Hepatocyte (in vitro differentiated cells): ENCODE results near the gene PTGDS. TPM values are rescaled to one million over a fixed set of nuclear protein-coding genes. Genes with fewer than 3 reads are reported as not detected.

Source experiments
- DNase-seq: peaks from one replicate; pipeline ENCODE4 v3.0.0-alpha.2; 2016; ENCODE audit warnings: low spot score
- H2AFZ ChIP-seq: fragments of 200-600 bp; sonication (generic); 2 replicates; pipeline ENCODE4 v1.6.0; 2016; ENCODE audit warnings: antibody characterized with exemption, mild to moderate bottlenecking
- H3K27ac ChIP-seq: fragments of 200-600 bp; sonication (generic); 2 replicates; pipeline ENCODE4 v1.5.1; 2016; ENCODE audit warnings: mild to moderate bottlenecking
- H3K27me3 ChIP-seq: fragments of 200-600 bp; sonication (generic); 2 replicates; pipeline ENCODE4 v1.6.1; 2016
- H3K36me3 ChIP-seq: fragments of 200-600 bp; sonication (generic); replicated peaks from 2 replicates; pipeline ENCODE4 v1.5.1; 2016; ENCODE audit warnings: low read depth; ENCODE audit not compliant: insufficient read depth
- H3K4me1 ChIP-seq: fragments of 200-600 bp; sonication (generic); 2 replicates; pipeline ENCODE4 v1.5.1; 2016; ENCODE audit warnings: mild to moderate bottlenecking, moderate library complexity; ENCODE audit not compliant: insufficient read depth
- H3K4me2 ChIP-seq: fragments of 200-600 bp; sonication (generic); 2 replicates; pipeline ENCODE4 v1.6.0; 2016
- H3K4me3 ChIP-seq: fragments of 200-600 bp; sonication (generic); 2 replicates; pipeline ENCODE4 v1.5.1; 2016; ENCODE audit warnings: mild to moderate bottlenecking
- H3K79me2 ChIP-seq: fragments of 200-600 bp; sonication (generic); 2 replicates; pipeline ENCODE4 v1.6.0; 2017; ENCODE audit warnings: mild to moderate bottlenecking
- H3K9me2 ChIP-seq: fragments of 200-600 bp; sonication (generic); replicated peaks from 2 replicates; pipeline ENCODE4 v1.6.0; 2017; ENCODE audit warnings: mild to moderate bottlenecking; ENCODE audit not compliant: insufficient read depth
- H3K9me3 ChIP-seq: fragments of 200-600 bp; sonication (generic); 2 replicates; pipeline ENCODE4 v1.5.1; 2016; ENCODE audit warnings: low read depth, mild to moderate bottlenecking
- H4K20me1 ChIP-seq: fragments of 200-600 bp; sonication (generic); 2 replicates; pipeline ENCODE4 v1.6.0; 2016; ENCODE audit warnings: mild to moderate bottlenecking; ENCODE audit not compliant: insufficient read depth, poor library complexity, severe bottlenecking
- EZH2 ChIP-seq: fragments of 200-600 bp; sonication (generic); IDR thresholded peaks from 2 replicates; pipeline ENCODE4 v1.6.1; 2016; ENCODE audit warnings: antibody characterized with exemption, mild to moderate bottlenecking, borderline replicate concordance
- EZH2phosphoT487 ChIP-seq: fragments of 200-600 bp; sonication (generic); IDR thresholded peaks from one replicate; pipeline ENCODE4 v1.6.1; 2018; ENCODE audit warnings: antibody characterized with exemption, mild to moderate bottlenecking, low read depth, moderate library complexity; ENCODE audit not compliant: unreplicated experiment, severe bottlenecking
- WGBS: methylation state at CpG from one replicate; pipeline ENCODE4 v1.1.6; 2016; ENCODE audit warnings: low lambda C conversion rate; ENCODE audit errors: missing lambda C conversion rate; 5-methylcytosine and 5-hydroxymethylcytosine counted together
- polyA plus RNA-seq: library from polyadenylated mRNA; unstranded; fragments of >200 nt; fragmentation: Nextera tagmentation; extraction: Ambion mirVana; gene quantifications from 2 replicates; pipeline ENCODE4 v1.2.1, GENCODE V29; 2016
- total RNA-seq: library from RNA; depleted of rRNA; stranded (reverse); fragments of >200 nt; gene quantifications from 2 replicates; pipeline ENCODE4 v1.2.3, GENCODE V29; 2014
- TF ChIP-seq, protein P1 (sequence below): fragments of 200-600 bp; sonication (generic); IDR thresholded peaks from 2 replicates; pipeline ENCODE4 v1.5.1; 2016; ENCODE audit warnings: antibody characterized with exemption, mild to moderate bottlenecking; ENCODE audit not compliant: poor library complexity

PTGDS gene
- total and polyA plus RNA-seq, 2 experiments from 2014 or later, result 56.0 to 290 TPM

- TF ChIP-seq EZH2 (no peak), EZH2phosphoT487 (no peak)
- TF ChIP-seq, protein P1, sequence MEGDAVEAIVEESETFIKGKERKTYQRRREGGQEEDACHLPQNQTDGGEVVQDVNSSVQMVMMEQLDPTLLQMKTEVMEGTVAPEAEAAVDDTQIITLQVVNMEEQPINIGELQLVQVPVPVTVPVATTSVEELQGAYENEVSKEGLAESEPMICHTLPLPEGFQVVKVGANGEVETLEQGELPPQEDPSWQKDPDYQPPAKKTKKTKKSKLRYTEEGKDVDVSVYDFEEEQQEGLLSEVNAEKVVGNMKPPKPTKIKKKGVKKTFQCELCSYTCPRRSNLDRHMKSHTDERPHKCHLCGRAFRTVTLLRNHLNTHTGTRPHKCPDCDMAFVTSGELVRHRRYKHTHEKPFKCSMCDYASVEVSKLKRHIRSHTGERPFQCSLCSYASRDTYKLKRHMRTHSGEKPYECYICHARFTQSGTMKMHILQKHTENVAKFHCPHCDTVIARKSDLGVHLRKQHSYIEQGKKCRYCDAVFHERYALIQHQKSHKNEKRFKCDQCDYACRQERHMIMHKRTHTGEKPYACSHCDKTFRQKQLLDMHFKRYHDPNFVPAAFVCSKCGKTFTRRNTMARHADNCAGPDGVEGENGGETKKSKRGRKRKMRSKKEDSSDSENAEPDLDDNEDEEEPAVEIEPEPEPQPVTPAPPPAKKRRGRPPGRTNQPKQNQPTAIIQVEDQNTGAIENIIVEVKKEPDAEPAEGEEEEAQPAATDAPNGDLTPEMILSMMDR, result no peak
Measured at GRCh38 chr9:136979769-136980587, 2.7 kb downstream of the PTGDS start.

GRCh38 chr9:136980669-136981478 lies 3.6 kb downstream of the PTGDS start:
- no peak overlapping the region for H3K4me3 ChIP-seq
- no peak overlapping the region for H2AFZ ChIP-seq
- no peak overlapping the region for H3K27ac ChIP-seq
- DNase-seq, result no peak
- TF ChIP-seq, protein P1, result no peak
- TF ChIP-seq EZH2 (no peak), EZH2phosphoT487 (no peak)
- no peak overlapping the region for H3K4me2 ChIP-seq
- no peaks in the 10 kb centered on the region for H3K9me2 ChIP-seq
- WGBS, result 92% methylated on average over 16 of the region's 16 CpGs
- H3K4me1 ChIP-seq, result peaks cover 3% of the 10 kb centered on the region
- no peaks in the 10 kb centered on the region for H3K9me3 ChIP-seq
- no peaks in the 10 kb centered on the region for H3K79me2 ChIP-seq
- H3K27me3 ChIP-seq, result peaks cover 10% of the 10 kb centered on the region
- H3K36me3 ChIP-seq, result no peaks in the 10 kb centered on the region
- no peaks in the 10 kb centered on the region for H4K20me1 ChIP-seq

More at GRCh38 chr9:136979769-136980587, 2.7 kb downstream of the PTGDS start:
- Histone ChIP-seq H3K27me3 (peaks cover 2% of the 10 kb centered on the region), H3K4me1 (no peaks in the 10 kb centered on the region), H3K27ac (no peak overlapping the region), H3K79me2 (no peaks in the 10 kb centered on the region), H3K36me3 (no peaks in the 10 kb centered on the region), H3K4me3 (no peak overlapping the region), H3K4me2 (no peak overlapping the region), H4K20me1 (no peaks in the 10 kb centered on the region), H2AFZ (no peak overlapping the region), H3K9me3 (no peaks in the 10 kb centered on the region), H3K9me2 (no peaks in the 10 kb centered on the region)
- WGBS, result 88% methylated on average over 25 of the region's 26 CpGs
- no peak for DNase-seq

- Histone ChIP-seq H3K27me3 (peaks cover 15% of the 10 kb centered on the region), H3K4me2 (no peak overlapping the region), H3K36me3 (no peaks in the 10 kb centered on the region), H3K27ac (no peak overlapping the region), H3K4me3 (no peak overlapping the region), H3K79me2 (no peaks in the 10 kb centered on the region), H4K20me1 (no peaks in the 10 kb centered on the region), H2AFZ (no peak overlapping the region), H3K4me1 (peaks cover 3% of the 10 kb centered on the region), H3K9me2 (no peaks in the 10 kb centered on the region), H3K9me3 (no peaks in the 10 kb centered on the region)
- no peak for DNase-seq
- 62% methylated on average over 9 of the region's 17 CpGs for WGBS
- TF ChIP-seq, protein P1, result no peak
- TF ChIP-seq EZH2phosphoT487 (no peak), EZH2 (no peak)
Measured at GRCh38 chr9:136981588-136982231, 4.4 kb downstream of the PTGDS start.
